ENCODE data around the gene APOBEC3C. TPM values are rescaled to one million over a fixed set of nuclear protein-coding genes. Genes with fewer than 3 reads are reported as not detected.

APOBEC3C gene
- polyA plus RNA-seq, 1 donor from 2014 or later = not detected

- no peak overlapping the region for H3K4me3 ChIP-seq (ENCODE audit: low read length)
- no peak overlapping the region for H2AFZ ChIP-seq (ENCODE audit: low read depth, low read length)
- no peak for TF ChIP-seq POLR2AphosphoS5 (IDR thresholded peaks at IDR 0.05)
- TF ChIP-seq MXI1 (conservative IDR thresholded peaks at IDR 0.05; ENCODE audit: poor library complexity, severe bottlenecking) = no peak
- TF ChIP-seq, protein P1, sequence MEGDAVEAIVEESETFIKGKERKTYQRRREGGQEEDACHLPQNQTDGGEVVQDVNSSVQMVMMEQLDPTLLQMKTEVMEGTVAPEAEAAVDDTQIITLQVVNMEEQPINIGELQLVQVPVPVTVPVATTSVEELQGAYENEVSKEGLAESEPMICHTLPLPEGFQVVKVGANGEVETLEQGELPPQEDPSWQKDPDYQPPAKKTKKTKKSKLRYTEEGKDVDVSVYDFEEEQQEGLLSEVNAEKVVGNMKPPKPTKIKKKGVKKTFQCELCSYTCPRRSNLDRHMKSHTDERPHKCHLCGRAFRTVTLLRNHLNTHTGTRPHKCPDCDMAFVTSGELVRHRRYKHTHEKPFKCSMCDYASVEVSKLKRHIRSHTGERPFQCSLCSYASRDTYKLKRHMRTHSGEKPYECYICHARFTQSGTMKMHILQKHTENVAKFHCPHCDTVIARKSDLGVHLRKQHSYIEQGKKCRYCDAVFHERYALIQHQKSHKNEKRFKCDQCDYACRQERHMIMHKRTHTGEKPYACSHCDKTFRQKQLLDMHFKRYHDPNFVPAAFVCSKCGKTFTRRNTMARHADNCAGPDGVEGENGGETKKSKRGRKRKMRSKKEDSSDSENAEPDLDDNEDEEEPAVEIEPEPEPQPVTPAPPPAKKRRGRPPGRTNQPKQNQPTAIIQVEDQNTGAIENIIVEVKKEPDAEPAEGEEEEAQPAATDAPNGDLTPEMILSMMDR (IDR thresholded peaks at IDR 0.05; ENCODE audit: poor library complexity, severe bottlenecking) = no peak
- no peak for TF ChIP-seq SMC3 (conservative IDR thresholded peaks at IDR 0.05; ENCODE audit: poor library complexity)
- TF ChIP-seq RAD21 (conservative IDR thresholded peaks at IDR 0.05) = no peak
- no peaks in the 10 kb centered on the region for H3K36me3 ChIP-seq (ENCODE audit: insufficient read depth, low read length)
- H3K9me3 ChIP-seq (ENCODE audit: low read length) = no peaks in the 10 kb centered on the region
- H3K9ac ChIP-seq (ENCODE audit: low read length) = no peak overlapping the region
- no peak overlapping the region for H3K27ac ChIP-seq (ENCODE audit: low read length)
- H3K9me2 ChIP-seq (ENCODE audit: insufficient read depth, low read length) = no peaks in the 10 kb centered on the region
- no peaks in the 10 kb centered on the region for H3K27me3 ChIP-seq (ENCODE audit: insufficient read depth, low read depth, low read length)
- H3F3A ChIP-seq (ENCODE audit: insufficient read depth, low read length, poor library complexity, severe bottlenecking) = no peaks in the 10 kb centered on the region
- H3K4me2 ChIP-seq (ENCODE audit: low read length) = no peak overlapping the region
- no peaks in the 10 kb centered on the region for H4K20me1 ChIP-seq (ENCODE audit: insufficient read depth)
- no peaks in the 10 kb centered on the region for H3K79me2 ChIP-seq (replicated peaks; ENCODE audit: insufficient read depth, low read length)
These were observed 27.4 kb upstream of the APOBEC3C start for GRCh38 chr22:38986629-38987028.

DNA sequence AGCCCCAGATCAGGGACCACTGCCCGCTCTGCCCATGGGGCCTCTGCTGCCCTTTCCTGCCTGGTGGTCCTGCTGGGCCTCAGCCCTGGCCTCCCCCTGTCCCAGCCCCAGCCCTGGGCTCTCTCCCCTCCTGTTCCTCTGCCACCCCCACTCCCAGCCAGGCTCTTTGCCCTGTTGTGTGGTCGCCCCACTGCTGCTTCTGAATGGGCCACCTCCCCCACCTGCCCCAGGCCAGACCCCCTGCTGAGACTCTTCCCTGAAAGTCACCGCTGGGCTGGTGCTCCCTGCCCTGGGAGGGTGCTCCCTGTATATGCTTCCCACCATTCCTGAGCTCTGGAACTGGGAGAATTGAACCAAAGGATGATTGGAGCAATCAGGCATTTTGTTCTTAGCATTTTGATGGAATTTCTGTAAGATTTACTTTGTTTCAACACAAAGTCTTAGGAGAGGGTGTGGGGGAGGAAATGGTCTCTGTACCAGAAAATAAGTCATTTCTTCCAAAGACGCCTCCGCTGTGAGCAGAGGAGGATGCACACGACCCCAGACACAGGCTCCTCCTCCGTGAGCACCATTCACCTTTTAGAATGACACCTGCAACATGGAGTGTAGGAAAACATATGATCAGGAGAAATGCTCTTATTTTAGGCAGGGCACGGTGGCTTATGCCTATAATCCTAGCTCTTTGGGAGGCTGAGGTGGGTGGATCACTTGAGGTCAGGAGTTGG, 26.7 kb upstream of the APOBEC3C start:
- Histone ChIP-seq H3K27ac (ENCODE audit: low read length) (no peak overlapping the region), H3K9ac (ENCODE audit: low read length) (no peak overlapping the region), H3K4me2 (ENCODE audit: low read length) (no peak overlapping the region), H3K79me2 (replicated peaks; ENCODE audit: insufficient read depth, low read length) (no peaks in the 10 kb centered on the region), H3K9me2 (ENCODE audit: insufficient read depth, low read length) (no peaks in the 10 kb centered on the region), H3K36me3 (ENCODE audit: insufficient read depth, low read length) (no peaks in the 10 kb centered on the region), H4K20me1 (ENCODE audit: insufficient read depth) (no peaks in the 10 kb centered on the region), H3K4me3 (ENCODE audit: low read length) (no peak overlapping the region), H2AFZ (ENCODE audit: low read depth, low read length) (no peak overlapping the region), H3F3A (ENCODE audit: insufficient read depth, low read length, poor library complexity, severe bottlenecking) (no peaks in the 10 kb centered on the region), H3K9me3 (ENCODE audit: low read length) (no peaks in the 10 kb centered on the region), H3K27me3 (ENCODE audit: insufficient read depth, low read depth, low read length) (no peaks in the 10 kb centered on the region)
- TF ChIP-seq EZH2 (IDR thresholded peaks at IDR 0.05; ENCODE audit: borderline replicate concordance, insufficient read depth, low read length, poor library complexity, severe bottlenecking) (no peak), EP300 (conservative IDR thresholded peaks at IDR 0.05; ENCODE audit: poor library complexity, severe bottlenecking) (no peak), MXI1 (conservative IDR thresholded peaks at IDR 0.05; ENCODE audit: poor library complexity, severe bottlenecking) (no peak), SMC3 (conservative IDR thresholded peaks at IDR 0.05; ENCODE audit: poor library complexity) (no peak), RAD21 (conservative IDR thresholded peaks at IDR 0.05) (no peak), TAF1 (IDR thresholded peaks at IDR 0.05; ENCODE audit: low read depth) (no peak), POLR2AphosphoS5 (IDR thresholded peaks at IDR 0.05) (no peak)
- TF ChIP-seq, protein P1 (IDR thresholded peaks at IDR 0.05; ENCODE audit: poor library complexity, severe bottlenecking) = no peak
- TF ChIP-seq, protein P2, sequence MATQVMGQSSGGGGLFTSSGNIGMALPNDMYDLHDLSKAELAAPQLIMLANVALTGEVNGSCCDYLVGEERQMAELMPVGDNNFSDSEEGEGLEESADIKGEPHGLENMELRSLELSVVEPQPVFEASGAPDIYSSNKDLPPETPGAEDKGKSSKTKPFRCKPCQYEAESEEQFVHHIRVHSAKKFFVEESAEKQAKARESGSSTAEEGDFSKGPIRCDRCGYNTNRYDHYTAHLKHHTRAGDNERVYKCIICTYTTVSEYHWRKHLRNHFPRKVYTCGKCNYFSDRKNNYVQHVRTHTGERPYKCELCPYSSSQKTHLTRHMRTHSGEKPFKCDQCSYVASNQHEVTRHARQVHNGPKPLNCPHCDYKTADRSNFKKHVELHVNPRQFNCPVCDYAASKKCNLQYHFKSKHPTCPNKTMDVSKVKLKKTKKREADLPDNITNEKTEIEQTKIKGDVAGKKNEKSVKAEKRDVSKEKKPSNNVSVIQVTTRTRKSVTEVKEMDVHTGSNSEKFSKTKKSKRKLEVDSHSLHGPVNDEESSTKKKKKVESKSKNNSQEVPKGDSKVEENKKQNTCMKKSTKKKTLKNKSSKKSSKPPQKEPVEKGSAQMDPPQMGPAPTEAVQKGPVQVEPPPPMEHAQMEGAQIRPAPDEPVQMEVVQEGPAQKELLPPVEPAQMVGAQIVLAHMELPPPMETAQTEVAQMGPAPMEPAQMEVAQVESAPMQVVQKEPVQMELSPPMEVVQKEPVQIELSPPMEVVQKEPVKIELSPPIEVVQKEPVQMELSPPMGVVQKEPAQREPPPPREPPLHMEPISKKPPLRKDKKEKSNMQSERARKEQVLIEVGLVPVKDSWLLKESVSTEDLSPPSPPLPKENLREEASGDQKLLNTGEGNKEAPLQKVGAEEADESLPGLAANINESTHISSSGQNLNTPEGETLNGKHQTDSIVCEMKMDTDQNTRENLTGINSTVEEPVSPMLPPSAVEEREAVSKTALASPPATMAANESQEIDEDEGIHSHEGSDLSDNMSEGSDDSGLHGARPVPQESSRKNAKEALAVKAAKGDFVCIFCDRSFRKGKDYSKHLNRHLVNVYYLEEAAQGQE (IDR thresholded peaks at IDR 0.05; ENCODE audit: borderline replicate concordance) = no peak

Measured in neural cell (in vitro differentiated cells).